ENCODE results near the gene TFCP2.

The TFCP2 gene

GRCh38 chr12:51197736-51198567 lies 25.0 kb upstream of the TFCP2 start:
- no peak for DNase-seq (ENCODE audit: low read depth)

GRCh38 chr12:51196547-51196946 lies 23.6 kb upstream of the TFCP2 start:
- no peak for DNase-seq (ENCODE audit: low read depth)

DNA sequence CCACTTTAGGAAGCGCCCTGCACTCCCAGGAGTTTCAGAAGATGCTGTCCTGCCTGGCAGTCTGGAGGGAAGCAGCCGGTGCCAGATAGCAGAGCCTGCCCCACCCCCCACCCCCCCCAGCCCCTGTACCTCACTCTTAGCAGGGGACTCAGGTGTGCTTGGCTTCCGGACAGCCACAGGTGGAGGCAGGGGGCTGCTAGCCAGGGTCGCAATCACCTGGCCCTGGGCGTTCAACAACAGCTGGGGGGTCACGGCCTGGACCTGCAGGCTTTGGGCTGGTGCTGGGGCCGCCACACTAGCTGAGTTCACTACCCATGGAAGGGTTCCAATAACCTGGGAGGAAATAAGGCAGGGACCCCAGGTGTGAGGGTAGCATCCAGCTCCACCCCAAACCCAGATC lies 22.9 kb upstream of the TFCP2 start:
- no peak for DNase-seq (ENCODE audit: low read depth)

DNA sequence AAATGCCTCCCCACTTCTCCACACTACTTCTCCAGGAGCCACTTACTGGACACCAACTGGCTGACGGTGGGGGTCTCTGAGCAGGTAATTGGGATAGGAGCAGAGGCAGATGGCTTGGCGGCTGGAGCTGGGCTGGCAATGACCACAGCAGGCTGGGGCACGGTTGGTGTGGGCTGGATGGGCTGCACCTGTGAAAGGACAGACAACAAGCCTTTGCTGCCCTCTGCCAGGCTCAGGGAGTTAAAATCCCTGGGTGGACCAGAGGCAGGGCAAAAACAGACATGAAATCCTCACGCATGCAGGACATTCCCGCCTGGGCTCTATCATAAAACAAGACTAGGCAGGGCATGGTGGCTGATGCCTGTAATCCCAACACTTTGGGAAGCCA lies 19.3 kb upstream of the TFCP2 start:
- no peak for DNase-seq (ENCODE audit: low read depth)

DNA sequence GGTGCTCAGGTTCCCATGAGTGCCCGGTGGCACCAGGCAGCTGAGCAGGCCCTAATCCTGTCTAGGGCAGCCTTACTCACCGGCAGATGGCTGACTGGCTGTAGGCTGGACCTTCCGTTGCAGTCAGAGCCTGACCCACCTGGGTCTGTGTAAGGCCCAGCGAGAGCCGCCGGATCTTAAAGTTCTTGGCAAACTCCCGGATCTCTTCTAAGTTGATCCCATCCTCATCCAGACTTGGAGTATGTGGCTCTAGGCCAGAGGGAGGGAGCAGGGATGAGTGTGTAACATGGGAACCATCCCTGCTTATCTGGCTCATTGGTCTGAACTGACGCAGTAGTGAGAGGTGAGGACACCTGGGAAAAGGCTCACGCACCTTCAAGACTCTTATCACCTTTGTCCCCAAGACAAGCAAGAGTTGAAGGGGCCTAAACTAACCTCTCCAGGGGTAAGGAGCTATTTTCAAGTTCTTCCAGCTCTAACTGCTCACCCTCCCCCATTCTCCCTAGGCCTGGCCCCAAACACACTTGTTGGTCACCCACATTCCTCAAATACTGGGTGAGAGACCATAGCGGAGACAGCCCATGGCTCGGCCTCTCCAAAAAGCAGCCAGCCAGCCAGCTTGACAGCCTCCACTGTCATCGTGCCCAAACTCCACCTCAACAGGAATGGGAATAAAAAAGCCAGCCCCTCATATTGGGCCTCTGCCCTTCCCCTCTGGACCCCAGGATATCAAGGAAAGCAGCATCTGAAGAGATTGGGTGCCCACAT lies 18.8 kb upstream of the TFCP2 start:
- DNase-seq (ENCODE audit: low read depth): no peak

DNA sequence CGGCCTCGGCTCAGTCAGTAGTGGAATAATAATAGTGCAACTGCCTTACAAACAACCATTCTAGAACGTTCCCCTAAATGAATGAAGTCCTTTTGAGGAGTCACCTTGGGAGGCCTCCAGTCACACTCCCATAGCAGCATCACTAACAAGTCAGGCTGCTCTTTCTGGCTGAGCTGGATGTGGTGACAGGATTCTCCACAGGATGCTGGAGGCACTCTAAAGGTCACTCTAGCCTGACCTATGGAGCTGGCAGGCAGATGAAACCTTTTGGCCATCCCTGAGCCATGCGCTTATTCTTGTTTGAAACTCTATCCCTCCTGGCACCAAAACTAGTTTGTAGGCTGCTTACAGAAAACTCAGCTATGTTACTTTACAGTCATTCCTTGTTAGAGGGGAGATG lies 17.9 kb upstream of the TFCP2 start:
- no peak for DNase-seq (ENCODE audit: low read depth)

GRCh38 chr12:51189790-51190355 lies 16.9 kb upstream of the TFCP2 start:
- DNase-seq (ENCODE audit: low read depth): no peak

- no peak for DNase-seq (ENCODE audit: low read depth)
Measured at GRCh38 chr12:51188359-51189051, 15.6 kb upstream of the TFCP2 start.

DNA sequence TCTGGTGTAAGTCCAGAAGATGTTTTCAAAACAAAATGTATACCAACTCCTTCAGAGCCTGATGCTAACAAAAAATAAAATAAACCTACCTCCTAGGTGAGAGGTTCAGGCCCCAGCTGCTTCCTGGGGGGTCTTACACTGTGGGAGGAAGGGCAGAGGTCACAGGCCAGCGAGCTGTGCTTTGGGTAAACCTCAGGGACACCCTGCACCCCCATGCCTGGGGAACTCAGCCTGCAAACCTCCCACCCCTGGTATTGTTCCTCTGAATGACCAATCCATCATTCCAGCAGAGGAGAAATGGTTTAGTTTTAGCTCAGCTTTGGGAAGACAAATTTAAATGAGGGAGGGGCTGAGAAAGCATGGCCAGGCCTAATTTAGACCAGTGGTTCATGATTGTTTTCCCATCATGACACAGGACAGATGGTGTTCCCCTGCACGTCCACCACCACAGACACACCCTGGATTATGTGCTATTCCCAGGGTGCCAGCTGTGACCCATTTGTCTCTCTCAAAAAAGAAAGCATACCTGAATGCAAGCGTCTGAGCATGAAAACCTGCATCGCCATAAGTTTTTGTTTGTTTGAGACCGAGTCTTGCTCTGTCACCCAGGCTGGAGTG lies 14.5 kb upstream of the TFCP2 start:
- no peak for DNase-seq (ENCODE audit: low read depth)

DNA sequence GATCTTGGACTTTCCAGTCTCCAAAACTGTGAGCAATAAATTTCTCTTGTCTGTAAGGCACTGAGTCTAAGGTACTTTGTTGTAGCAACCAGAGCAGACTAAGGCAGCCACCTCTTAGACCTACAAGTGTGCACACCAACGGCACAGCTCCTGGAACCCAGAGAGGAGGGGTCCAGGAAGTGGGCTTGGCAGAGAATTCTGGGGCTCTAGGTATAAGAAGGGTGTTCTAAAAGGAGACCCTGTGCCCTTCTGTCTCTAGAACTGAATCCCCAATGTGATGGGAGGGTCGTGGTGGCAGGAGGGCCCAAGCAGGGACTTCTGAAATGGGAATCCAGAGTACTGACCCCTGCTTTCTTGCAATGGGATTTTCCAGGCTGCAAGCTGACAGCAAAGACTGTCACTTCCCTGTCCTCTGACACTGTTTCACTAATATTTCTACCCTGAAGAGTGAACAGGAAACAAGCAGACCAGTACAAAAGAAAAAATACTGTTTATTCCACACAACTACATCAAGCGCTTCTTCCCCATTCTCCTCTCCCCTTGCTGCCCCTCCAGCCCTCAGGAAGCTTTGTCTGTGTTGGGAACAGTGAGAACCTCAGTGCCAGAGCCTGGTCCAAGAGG lies 13.6 kb upstream of the TFCP2 start:
- no peak for DNase-seq (ENCODE audit: low read depth)

DNA sequence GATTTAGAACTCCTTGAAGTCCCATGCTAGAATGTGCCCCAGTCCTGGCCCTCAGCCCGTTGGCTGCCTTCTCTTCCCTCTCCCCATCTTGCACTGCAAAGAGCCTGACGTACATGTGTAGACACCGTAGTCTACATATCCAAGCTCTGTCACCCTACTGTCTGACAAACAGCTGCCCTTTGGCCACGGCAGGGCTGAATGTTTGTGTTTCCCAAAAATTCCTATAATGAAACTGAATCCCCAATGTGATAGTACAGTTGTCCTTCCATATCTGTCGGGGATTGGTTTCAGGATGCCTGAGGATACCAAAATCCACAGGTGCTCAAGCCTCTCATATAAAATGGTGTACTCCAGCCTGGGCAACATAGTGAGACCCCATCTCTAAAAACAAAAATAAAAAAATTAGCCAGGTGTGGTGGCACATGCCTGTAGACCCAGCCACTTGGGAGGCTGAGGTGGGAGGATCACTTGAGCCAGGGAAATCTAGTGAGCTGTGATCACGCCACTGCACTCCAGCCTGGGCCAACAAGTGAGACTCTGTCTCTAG lies 12.3 kb upstream of the TFCP2 start:
- DNase-seq (ENCODE audit: low read depth): no peak

- DNase-seq (ENCODE audit: low read depth): no peak
Measured at GRCh38 chr12:51183816-51184215, 10.9 kb upstream of the TFCP2 start.

GRCh38 chr12:51183349-51183748 lies 10.4 kb upstream of the TFCP2 start:
- no peak for DNase-seq (ENCODE audit: low read depth)

DNA sequence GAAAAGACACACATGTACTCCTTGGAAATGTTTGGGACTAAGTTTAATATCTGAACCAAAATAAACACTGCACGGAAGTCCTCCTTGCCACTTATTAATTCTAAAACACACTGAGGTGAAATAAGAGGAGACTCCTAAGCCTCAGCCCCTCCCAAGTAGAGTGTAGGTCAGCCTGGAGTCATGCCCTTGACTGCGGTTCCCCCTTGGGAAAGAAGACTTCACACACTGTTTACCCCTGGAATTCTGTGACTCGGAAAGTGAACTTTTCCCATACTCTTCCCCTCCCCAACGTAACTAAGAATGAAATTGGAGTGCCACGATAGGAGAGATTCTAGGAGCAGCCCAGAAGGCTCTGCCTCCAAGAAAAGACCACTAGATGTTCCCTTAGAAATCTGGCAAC lies 8.6 kb upstream of the TFCP2 start:
- no peak for DNase-seq (ENCODE audit: low read depth)

GRCh38 chr12:51177897-51178296 lies 5.0 kb upstream of the TFCP2 start:
- no peak for DNase-seq (ENCODE audit: low read depth)

DNA sequence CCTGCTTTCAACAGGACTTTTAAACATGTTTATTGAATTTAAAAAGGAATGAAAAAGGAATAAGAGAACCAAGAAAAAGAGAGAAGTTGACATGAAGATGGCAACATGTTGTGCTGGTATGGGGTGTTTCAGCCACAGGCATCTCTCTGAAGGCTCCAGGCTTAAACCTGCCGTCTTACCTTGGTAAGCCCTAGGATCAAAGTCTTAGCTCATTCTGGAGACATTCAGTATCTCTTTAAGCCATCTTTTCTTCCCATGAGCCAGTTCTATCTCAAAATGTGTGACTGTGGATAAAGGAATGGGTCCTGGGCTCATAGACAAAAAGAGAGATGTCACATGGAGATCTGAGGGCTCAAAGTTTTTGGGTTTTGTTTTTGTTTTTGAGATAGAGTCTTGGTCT lies 1.6 kb upstream of the TFCP2 start:
- no peak for DNase-seq (ENCODE audit: low read depth)

GRCh38 chr12:51171884-51172514 lies 936 bp downstream of the TFCP2 start:
- no peak for DNase-seq (ENCODE audit: low read depth)

DNA sequence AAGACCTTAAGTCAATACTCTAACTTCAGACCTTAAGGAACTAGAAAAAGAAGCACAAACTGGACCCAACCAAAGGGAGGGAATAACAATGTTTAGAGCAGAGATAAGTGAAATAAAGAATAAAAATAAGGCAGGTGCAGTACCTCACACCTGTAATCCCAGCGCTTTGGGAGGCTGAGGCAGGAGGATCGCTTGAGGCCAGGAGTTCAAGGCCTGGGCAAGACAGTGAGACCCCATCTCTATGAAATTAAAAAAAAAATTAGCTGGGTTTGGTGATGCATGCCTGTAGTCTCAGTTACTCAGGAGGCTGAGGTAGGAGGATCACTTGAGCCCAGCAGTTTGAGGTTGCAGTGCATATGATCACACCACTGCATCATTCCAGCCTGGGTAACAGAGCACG lies 9.1 kb downstream of the TFCP2 start:
- DNase-seq (ENCODE audit: low read depth): no peak

GRCh38 chr12:51162217-51162616 lies 10.7 kb downstream of the TFCP2 start:
- DNase-seq (ENCODE audit: low read depth): no peak

DNA sequence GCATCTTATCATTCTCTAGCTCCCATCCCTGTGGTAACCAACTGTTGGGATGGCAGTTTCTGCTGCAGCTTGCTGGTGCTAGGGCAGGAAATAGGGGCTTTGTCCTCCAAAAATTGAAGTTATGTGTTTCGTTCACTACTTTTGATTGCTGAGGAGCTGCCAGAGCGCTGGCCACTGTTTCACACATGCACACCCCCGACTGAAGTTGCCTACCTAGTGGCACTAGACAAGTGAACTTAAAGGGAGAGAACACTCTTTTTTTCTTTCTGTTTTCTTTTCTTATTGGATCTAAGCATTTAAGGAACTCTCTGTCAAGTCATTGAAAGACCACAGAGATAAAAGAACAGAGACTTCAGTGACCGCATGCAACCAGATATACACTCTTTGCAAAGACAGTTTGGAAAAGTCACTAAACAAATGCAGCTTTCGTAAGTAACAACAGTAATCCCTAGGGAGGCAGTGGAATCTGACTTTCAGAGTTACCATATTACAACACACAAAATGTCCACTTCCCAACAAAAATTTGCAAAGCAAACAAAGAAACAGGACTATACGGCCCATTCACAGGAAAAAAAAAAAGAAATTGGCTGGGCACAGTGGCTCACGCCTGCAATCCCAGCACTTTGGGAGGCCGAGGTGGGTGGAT lies 12.0 kb downstream of the TFCP2 start:
- DNase-seq (ENCODE audit: low read depth): no peak

Measured in activated T-cell treated with anti-CD3 and anti-CD28 coated beads for 1 hour (primary cell).